CD4-positive, CD25-positive, alpha-beta regulatory T cell (primary cell): ENCODE results near the gene PRKAA1. TPM values are rescaled to one million over a fixed set of nuclear protein-coding genes. Genes with fewer than 3 reads are reported as not detected.

Experiments
- ATAC-seq, 2 donors: fragments of 150-1000 bp; cut with Tn5 transposase; one replicate each; pipeline ENCODE4 v1.10.0; 2021; ENCODE audit warnings: low read depth in 2 of 2, moderate number of reproducible peaks in 2 of 2, moderate library complexity in 1 of 2
- DNase-seq, 3 donors: peaks; one replicate each; pipeline versions ENCODE4 v3.0.0 to v3.0.0-alpha.2; 2012 to 2022; ENCODE audit warnings: mixed read lengths in 1 of 3
- H3K27ac ChIP-seq: one replicate; pipeline ENCODE4 v1.7.0; 2013; ENCODE audit warnings: mild to moderate bottlenecking, low read length; ENCODE audit not compliant: insufficient read depth, poor library complexity, severe bottlenecking
- H3K27me3 ChIP-seq: one replicate; pipeline ENCODE4 v1.7.0; 2013; ENCODE audit warnings: low read length; ENCODE audit not compliant: control insufficient read depth, insufficient read depth
- H3K36me3 ChIP-seq: one replicate; pipeline ENCODE4 v1.7.0; 2013; ENCODE audit warnings: mild to moderate bottlenecking, low read length, moderate library complexity; ENCODE audit not compliant: control insufficient read depth, insufficient read depth
- H3K4me1 ChIP-seq: 2 replicates; pipeline ENCODE4 v1.7.0; 2013; ENCODE audit warnings: mild to moderate bottlenecking, low read length; ENCODE audit not compliant: insufficient read depth, control insufficient read depth, poor library complexity, severe bottlenecking
- H3K4me3 ChIP-seq: one replicate; pipeline ENCODE4 v1.7.0; 2013; ENCODE audit warnings: low read depth, mild to moderate bottlenecking, low read length, moderate library complexity
- H3K9me3 ChIP-seq, 2 experiments: 1 replicate in 1 of 2; 2 replicates in 1 of 2; pipeline ENCODE4 v1.7.0; 2013; ENCODE audit warnings: low read length in 2 of 2, mild to moderate bottlenecking in 1 of 2, moderate library complexity in 1 of 2; ENCODE audit not compliant: control insufficient read depth in 2 of 2
- H3K27ac Mint-ChIP-seq, 3 donors: one replicate each; pipeline ENCODE4 v1.8.0; 2020 to 2022; ENCODE audit warnings: mild to moderate bottlenecking in 3 of 3, mixed read lengths in 3 of 3, moderate library complexity in 2 of 3
- H3K27me3 Mint-ChIP-seq: one replicate; pipeline ENCODE4 v1.8.0; 2022; ENCODE audit warnings: mild to moderate bottlenecking, mixed read lengths
- H3K36me3 Mint-ChIP-seq: one replicate; pipeline ENCODE4 v1.8.0; 2020; ENCODE audit warnings: mixed read lengths
- H3K4me1 Mint-ChIP-seq, 4 donors: one replicate each; pipeline ENCODE4 v1.8.0; 2020 to 2022; ENCODE audit warnings: mixed read lengths in 4 of 4, mild to moderate bottlenecking in 1 of 4
- H3K4me3 Mint-ChIP-seq, 4 donors: one replicate each; pipeline ENCODE4 v1.8.0; 2020 to 2022; ENCODE audit warnings: mild to moderate bottlenecking in 4 of 4, mixed read lengths in 4 of 4, moderate library complexity in 3 of 4
- H3K9me3 Mint-ChIP-seq, 7 donors: one replicate each; pipeline ENCODE4 v1.8.0; 2020 to 2022; ENCODE audit warnings: mixed read lengths in 7 of 7, mild to moderate bottlenecking in 3 of 7, moderate library complexity in 2 of 7
- polyA plus RNA-seq, 4 donors: library from polyadenylated mRNA; unstranded; fragments of 300-500 nt; fragmentation: Illumina TruSeq; gene quantifications; one replicate each; pipeline ENCODE4 v1.2.3, GENCODE V29; 2021
- total RNA-seq: library from RNA; stranded (reverse); gene quantifications from one replicate; pipeline ENCODE4 v1.2.3, GENCODE V29; 2022

PRKAA1 gene
- total and polyA plus RNA-seq, 5 donors from 2014 or later: 34.1 to 102 (median 44.1) TPM

DNA sequence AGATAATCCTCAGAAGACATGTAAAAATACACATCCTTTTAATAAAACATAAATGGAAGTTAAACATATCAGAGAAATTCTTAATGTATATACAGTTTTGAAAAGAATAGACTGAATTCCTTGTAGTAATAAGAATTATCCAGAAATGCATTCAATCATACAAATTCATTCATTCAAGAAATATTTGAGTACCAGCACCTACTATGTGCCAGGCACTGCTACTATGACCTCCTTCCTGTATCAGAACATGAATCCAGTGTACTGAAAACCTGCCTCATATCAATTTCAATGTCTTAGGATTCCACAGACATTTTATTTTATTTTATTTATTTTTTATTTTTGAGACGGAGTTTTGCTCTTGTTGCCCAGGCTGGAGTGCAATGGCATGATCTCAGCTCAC is 13.3 kb downstream of the PRKAA1 start:
- H3K36me3 Mint-ChIP-seq: peaks cover 30% of the 10 kb centered on the region

DNA sequence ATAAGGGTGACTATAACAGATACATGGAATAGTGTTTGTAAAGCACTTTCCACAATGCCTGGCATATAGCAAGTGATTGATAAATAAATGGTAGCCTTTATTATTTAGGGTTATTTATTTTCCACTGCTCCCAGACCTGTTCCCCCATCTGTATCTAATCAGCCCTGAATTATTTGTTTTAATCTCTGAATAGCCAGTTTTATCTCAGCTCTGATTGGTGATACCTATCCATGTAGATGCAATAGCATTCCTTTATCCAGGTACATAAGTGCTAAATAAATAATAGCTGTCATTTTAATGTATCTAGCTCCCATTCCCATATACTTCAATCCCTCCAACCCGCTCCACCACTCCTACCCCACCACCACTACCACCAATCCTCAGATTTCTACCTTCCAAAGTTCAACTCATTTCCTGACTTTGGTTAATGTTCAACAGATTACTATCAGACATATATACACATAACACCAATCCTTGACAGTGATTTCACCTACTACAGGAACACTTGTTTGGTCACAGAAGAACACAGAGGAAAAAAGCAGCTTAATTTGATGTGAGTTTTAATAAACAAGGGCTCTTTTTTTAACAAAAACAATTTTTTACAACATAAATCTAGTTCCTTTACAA is 14.0 kb downstream of the PRKAA1 start:
- Mint-ChIP-seq H3K36me3 (peaks cover 25% of the 10 kb centered on the region), H3K27ac (peak overlapping the region in 2 of 3 donors; percentile 1 to 43), H3K4me1 (peaks cover 60 to 76% (median 64%) of the 10 kb centered on the region in 4 donors), H3K27me3 (no peaks in the 10 kb centered on the region), H3K9me3 (peaks cover 0 to 2% (median 0%) of the 10 kb centered on the region in 7 donors), H3K4me3 (peak overlapping the region in 2 of 4 donors; percentile 21 to 23)
- Histone ChIP-seq H3K36me3 (peaks cover 4% of the 10 kb centered on the region), H3K4me1 (no peaks in the 10 kb centered on the region), H3K27ac (no peak overlapping the region), H3K27me3 (no peaks in the 10 kb centered on the region), H3K4me3 (no peak overlapping the region), H3K9me3 (no peaks in the 10 kb centered on the region)
- ATAC-seq: no peak
- DNase-seq: no peak

More for the DNA sequence above, 13.3 kb downstream of the PRKAA1 start:
- Mint-ChIP-seq H3K27me3 (no peaks in the 10 kb centered on the region), H3K4me3 (no peak overlapping the region), H3K9me3 (peaks cover 0 to 2% (median 0%) of the 10 kb centered on the region in 7 donors), H3K27ac (no peak overlapping the region), H3K4me1 (peaks cover 58 to 75% (median 63%) of the 10 kb centered on the region in 4 donors)
- Histone ChIP-seq H3K27ac (no peak overlapping the region), H3K4me3 (no peak overlapping the region), H3K9me3 (no peaks in the 10 kb centered on the region), H3K4me1 (no peaks in the 10 kb centered on the region), H3K36me3 (peaks cover 4% of the 10 kb centered on the region), H3K27me3 (no peaks in the 10 kb centered on the region)
- no peak for ATAC-seq
- DNase-seq: no peak

DNA sequence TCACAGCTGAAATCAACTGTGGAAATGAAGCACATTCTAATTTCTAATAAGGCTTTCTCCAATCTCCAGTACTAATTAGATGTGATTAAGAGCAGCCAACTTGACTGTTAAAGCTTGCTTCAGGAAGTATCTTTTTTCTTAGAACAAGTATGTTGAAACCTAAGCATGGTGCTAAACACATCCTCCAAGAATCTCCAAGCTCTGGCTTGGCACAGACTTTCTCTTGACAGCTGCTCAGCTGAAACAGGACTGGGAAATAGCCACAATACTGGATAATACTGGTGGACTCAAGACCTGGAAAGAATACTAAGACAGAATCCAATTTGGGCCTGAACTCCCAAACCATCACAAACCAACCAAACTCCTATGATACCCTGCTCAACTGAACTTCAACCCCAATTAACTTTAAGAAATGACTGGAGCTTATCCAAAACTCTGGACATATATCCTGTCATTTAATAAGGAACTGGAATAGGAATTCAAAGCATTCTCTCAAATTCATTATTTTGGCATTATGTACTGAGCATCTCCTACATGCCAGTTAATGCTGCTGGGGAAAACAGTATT is 16.2 kb downstream of the PRKAA1 start:
- no peak overlapping the region for H3K4me3 ChIP-seq
- Mint-ChIP-seq H3K4me3 (no peak overlapping the region), H3K27me3 (no peaks in the 10 kb centered on the region), H3K9me3 (no peaks in the 10 kb centered on the region), H3K27ac (no peak overlapping the region), H3K4me1 (peaks cover 53 to 61% (median 56%) of the 10 kb centered on the region in 4 donors), H3K36me3 (peaks cover 7% of the 10 kb centered on the region)
- ATAC-seq (no peak), DNase-seq (no peak)
- H3K27me3 ChIP-seq: no peaks in the 10 kb centered on the region
- H3K27ac ChIP-seq: no peak overlapping the region
- no peaks in the 10 kb centered on the region for H3K9me3 ChIP-seq
- peaks cover 7% of the 10 kb centered on the region for H3K36me3 ChIP-seq
- no peaks in the 10 kb centered on the region for H3K4me1 ChIP-seq

DNA sequence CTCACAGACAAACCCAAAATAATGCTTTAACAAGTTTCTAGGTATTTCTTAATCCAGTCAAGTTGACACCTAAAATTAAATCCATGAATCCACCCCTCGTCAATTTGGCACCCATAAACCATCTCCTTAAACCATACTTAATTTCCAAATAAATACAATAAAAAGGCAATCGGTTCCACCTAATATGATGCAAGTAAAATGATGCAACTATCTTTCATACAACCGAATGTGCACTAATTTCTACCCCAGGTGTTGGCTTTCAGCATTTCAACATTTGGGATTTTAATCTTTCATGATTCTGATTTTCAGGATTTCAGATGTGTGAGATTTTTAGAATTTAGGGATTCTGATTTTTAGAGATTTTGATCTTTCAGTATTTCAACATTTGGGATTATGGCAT is 17.3 kb downstream of the PRKAA1 start:
- H3K27ac ChIP-seq: no peak overlapping the region
- peaks cover 12% of the 10 kb centered on the region for H3K36me3 Mint-ChIP-seq
- H3K4me1 Mint-ChIP-seq: peaks cover 49 to 58% (median 57%) of the 10 kb centered on the region in 4 donors
- H3K4me1 ChIP-seq: no peaks in the 10 kb centered on the region
- peaks cover 16% of the 10 kb centered on the region for H3K36me3 ChIP-seq
- peak overlapping the region in 1 of 3 donors; percentile 55 for H3K27ac Mint-ChIP-seq
- DNase-seq (no peak), ATAC-seq (no peak)
- H3K27me3 ChIP-seq: no peaks in the 10 kb centered on the region
- no peaks in the 10 kb centered on the region for H3K9me3 ChIP-seq
- H3K9me3 Mint-ChIP-seq: no peaks in the 10 kb centered on the region
- no peaks in the 10 kb centered on the region for H3K27me3 Mint-ChIP-seq
- H3K4me3 ChIP-seq: no peak overlapping the region
- H3K4me3 Mint-ChIP-seq: no peak overlapping the region

DNA sequence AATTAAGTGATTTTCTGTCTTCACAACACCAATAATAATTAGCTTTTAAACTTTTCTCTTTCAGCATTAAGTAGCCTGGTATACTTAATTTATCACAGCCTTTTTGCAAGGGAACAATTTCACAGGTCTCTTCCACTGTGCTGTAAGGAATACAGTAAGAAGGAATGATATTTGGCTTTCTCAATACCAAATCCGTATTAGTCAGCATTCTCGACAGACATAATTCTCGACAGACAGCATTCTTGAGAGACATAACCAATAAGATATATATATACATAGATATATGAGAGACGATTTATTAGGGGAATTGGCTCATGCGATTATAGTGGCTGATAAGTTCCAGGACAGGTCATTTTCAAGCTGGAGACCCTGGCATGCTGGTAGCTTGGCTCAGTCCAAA is 18.0 kb downstream of the PRKAA1 start:
- H3K27ac Mint-ChIP-seq: peak overlapping the region in 1 of 3 donors; percentile 55
- peaks cover 23% of the 10 kb centered on the region for H3K36me3 ChIP-seq

DNA sequence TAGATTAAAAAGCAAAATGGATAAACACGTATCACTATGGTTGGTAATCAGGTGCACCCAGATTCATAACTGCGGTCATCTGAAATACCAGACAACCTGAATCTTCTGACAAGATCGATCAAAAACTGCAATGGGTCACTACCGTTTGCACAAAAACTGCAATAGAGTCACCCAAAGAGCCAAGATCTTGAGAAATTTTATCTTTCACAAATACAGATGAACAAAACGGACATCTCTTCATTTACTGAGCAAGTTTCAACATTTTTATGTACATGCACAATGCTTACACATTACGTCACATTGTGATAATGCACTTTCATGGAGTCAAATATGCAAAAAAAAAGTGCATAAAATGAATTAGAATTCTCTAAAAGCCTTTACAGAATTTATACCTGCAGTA is 18.6 kb downstream of the PRKAA1 start:
- Histone ChIP-seq H3K27me3 (no peaks in the 10 kb centered on the region), H3K9me3 (no peaks in the 10 kb centered on the region), H3K4me1 (no peaks in the 10 kb centered on the region), H3K4me3 (no peak overlapping the region), H3K36me3 (peaks cover 29% of the 10 kb centered on the region), H3K27ac (no peak overlapping the region)
- Mint-ChIP-seq H3K4me1 (peaks cover 43 to 58% (median 51%) of the 10 kb centered on the region in 4 donors), H3K4me3 (no peak overlapping the region), H3K27ac (no peak overlapping the region), H3K27me3 (no peaks in the 10 kb centered on the region), H3K9me3 (no peaks in the 10 kb centered on the region), H3K36me3 (peaks cover 19% of the 10 kb centered on the region)
- ATAC-seq (no peak), DNase-seq (no peak)

More for the DNA sequence above, 18.0 kb downstream of the PRKAA1 start:
- H3K9me3 ChIP-seq: no peaks in the 10 kb centered on the region
- H3K27ac ChIP-seq: no peak overlapping the region
- ATAC-seq (no peak), DNase-seq (no peak)
- no peaks in the 10 kb centered on the region for H3K4me1 ChIP-seq
- no peaks in the 10 kb centered on the region for H3K27me3 ChIP-seq
- H3K4me3 ChIP-seq: no peak overlapping the region
- Mint-ChIP-seq H3K27me3 (no peaks in the 10 kb centered on the region), H3K9me3 (no peaks in the 10 kb centered on the region), H3K36me3 (peaks cover 15% of the 10 kb centered on the region), H3K4me3 (no peak overlapping the region), H3K4me1 (peaks cover 44 to 58% (median 54%) of the 10 kb centered on the region in 4 donors)

DNA sequence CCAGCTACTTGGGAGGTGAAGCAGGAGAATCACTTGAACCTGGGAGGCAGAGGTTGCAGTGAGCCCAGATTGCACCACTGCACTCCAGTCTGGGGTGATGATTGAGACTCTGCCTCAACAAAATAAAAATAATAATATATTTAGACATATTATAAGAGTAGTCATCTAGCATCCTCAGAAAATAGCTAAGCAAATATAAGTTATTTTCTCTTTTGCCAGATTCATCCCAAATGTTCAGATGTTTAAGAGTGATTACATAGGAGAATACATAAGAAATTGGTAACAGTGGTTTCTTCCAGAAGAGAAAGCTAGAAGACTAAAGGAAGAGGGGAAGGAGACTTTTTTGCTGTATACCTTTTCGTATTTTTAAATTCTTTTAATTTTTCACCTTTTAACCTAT is 20.0 kb downstream of the PRKAA1 start:
- H3K4me3 ChIP-seq: no peak overlapping the region
- H3K36me3 Mint-ChIP-seq: peaks cover 24% of the 10 kb centered on the region
- ATAC-seq (no peak), DNase-seq (no peak)
- H3K36me3 ChIP-seq: peaks cover 43% of the 10 kb centered on the region
- no peaks in the 10 kb centered on the region for H3K9me3 Mint-ChIP-seq
- H3K4me3 Mint-ChIP-seq: no peak overlapping the region
- no peaks in the 10 kb centered on the region for H3K27me3 ChIP-seq
- H3K9me3 ChIP-seq: no peaks in the 10 kb centered on the region
- H3K27me3 Mint-ChIP-seq: no peaks in the 10 kb centered on the region
- H3K27ac Mint-ChIP-seq: peak overlapping the region in 1 of 3 donors; percentile 67
- no peak overlapping the region for H3K27ac ChIP-seq
- H3K4me1 ChIP-seq: no peaks in the 10 kb centered on the region
- peaks cover 33 to 50% (median 40%) of the 10 kb centered on the region in 4 donors for H3K4me1 Mint-ChIP-seq

DNA sequence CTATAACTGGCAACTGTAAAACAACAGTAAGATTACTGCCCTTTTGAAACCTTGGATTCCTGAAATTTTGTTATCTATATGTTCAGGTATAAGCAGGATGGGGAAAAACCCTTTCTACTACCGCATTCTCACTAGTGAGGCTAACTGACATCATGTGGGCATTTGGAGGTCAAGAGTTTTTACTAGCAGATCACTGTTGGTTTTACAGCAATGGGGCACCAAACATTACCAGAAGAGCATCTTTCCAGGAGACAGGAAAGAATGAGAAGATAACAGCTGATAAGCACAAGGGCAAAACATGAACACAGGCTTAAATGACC is 21.6 kb downstream of the PRKAA1 start:
- H3K9me3 ChIP-seq: no peaks in the 10 kb centered on the region
- no peaks in the 10 kb centered on the region for H3K4me1 ChIP-seq
- Mint-ChIP-seq H3K27ac (peak overlapping the region in 1 of 3 donors; percentile 60), H3K4me1 (peaks cover 19 to 38% (median 30%) of the 10 kb centered on the region in 4 donors), H3K27me3 (no peaks in the 10 kb centered on the region), H3K36me3 (peaks cover 29% of the 10 kb centered on the region), H3K9me3 (no peaks in the 10 kb centered on the region), H3K4me3 (no peak overlapping the region)
- H3K27me3 ChIP-seq: no peaks in the 10 kb centered on the region
- peaks cover 53% of the 10 kb centered on the region for H3K36me3 ChIP-seq
- no peak for ATAC-seq
- no peak overlapping the region for H3K27ac ChIP-seq
- H3K4me3 ChIP-seq: no peak overlapping the region
- DNase-seq: no peak
